Peyer's patch (tissue), 4 donors: ENCODE measurements around the gene CCNJL. TPM values are rescaled to one million over a fixed set of nuclear protein-coding genes. Genes with fewer than 3 reads are reported as not detected.

Experiments used
- DNase-seq, 3 donors: peaks; one replicate each; pipeline ENCODE4 v3.0.0-alpha.2; 2017 to 2019
- H3K27ac ChIP-seq, 4 donors: fragments of 200-600 bp; sonication (generic); one replicate each; pipeline ENCODE4 v1.5.1; 2016 to 2019
- H3K27me3 ChIP-seq, 2 donors: fragments of 200-600 bp; sonication (generic); one replicate each; pipeline ENCODE4 v1.5.1; 2019
- H3K36me3 ChIP-seq, 3 donors: fragments of 200-600 bp; sonication (generic); one replicate each; pipeline ENCODE4 v1.5.1; 2016 to 2019
- H3K4me1 ChIP-seq, 4 donors: fragments of 200-600 bp; sonication (generic); one replicate each; pipeline ENCODE4 v1.5.1; 2016 to 2019
- H3K4me3 ChIP-seq, 4 donors: fragments of 200-600 bp; sonication (generic); 1 replicate in 3 of 4; 2 replicates in 1 of 4; pipeline ENCODE4 v1.5.1; 2016 to 2019; ENCODE audit warnings: mild to moderate bottlenecking in 1 of 4
- H3K9me3 ChIP-seq, 4 donors: fragments of 200-600 bp; sonication (generic); one replicate each; pipeline ENCODE4 v1.5.1; 2016 to 2019; ENCODE audit warnings: mild to moderate bottlenecking in 1 of 4
- POLR2A ChIP-seq, 2 donors: fragments of 450-650 bp; IDR thresholded peaks; one replicate each; pipeline ENCODE4 v1.5.1; 2017; ENCODE audit warnings: antibody characterized with exemption in 2 of 2, mild to moderate bottlenecking in 2 of 2, moderate library complexity in 2 of 2
- total RNA-seq, 4 donors: library from RNA; depleted of rRNA; stranded (reverse); fragments of >200 nt; gene quantifications; one replicate each; pipeline ENCODE4 v1.1.0, GENCODE V29; 2016
- TF ChIP-seq, protein P1 (sequence below), 6 experiments: fragments of 450-650 bp in 4 of 6; fragments of 200-600 bp in 2 of 6; sonication (generic) in 1 of 6; IDR thresholded peaks; one replicate each; pipeline ENCODE4 v1.5.1; 2017 to 2019; ENCODE audit warnings: antibody characterized with exemption in 6 of 6, mild to moderate bottlenecking in 3 of 6, moderate library complexity in 1 of 6

CCNJL gene
- total RNA-seq, 4 donors from 2014 or later: 6.9 to 15.1 (median 12.6) TPM

DNA sequence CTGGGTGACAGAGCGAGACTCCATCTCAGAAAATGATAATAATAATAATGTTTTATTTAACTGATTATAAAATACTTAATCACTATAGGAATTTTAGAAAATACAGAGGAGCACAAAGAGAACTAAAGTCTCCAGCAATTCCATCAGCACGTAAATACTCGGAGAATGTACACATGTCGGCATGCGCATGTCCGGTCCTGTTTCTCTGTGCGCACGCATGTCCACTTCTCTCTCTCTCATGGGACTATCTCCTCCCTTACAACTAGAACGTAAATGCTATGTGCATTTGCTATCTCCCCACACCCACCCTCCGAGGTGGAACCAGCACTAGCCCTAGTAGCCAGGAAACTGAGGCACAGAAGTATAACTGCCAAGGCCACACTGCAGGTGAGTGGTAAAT lies 19.0 kb downstream of the CCNJL start:
- no peak for DNase-seq
- Histone ChIP-seq H3K36me3 (no peaks in the 10 kb centered on the region), H3K9me3 (no peaks in the 10 kb centered on the region), H3K4me1 (no peaks in the 10 kb centered on the region), H3K27me3 (no peaks in the 10 kb centered on the region), H3K27ac (peak overlapping the region in 1 of 4 donors; percentile 15), H3K4me3 (no peak overlapping the region)
- TF ChIP-seq, protein P1, sequence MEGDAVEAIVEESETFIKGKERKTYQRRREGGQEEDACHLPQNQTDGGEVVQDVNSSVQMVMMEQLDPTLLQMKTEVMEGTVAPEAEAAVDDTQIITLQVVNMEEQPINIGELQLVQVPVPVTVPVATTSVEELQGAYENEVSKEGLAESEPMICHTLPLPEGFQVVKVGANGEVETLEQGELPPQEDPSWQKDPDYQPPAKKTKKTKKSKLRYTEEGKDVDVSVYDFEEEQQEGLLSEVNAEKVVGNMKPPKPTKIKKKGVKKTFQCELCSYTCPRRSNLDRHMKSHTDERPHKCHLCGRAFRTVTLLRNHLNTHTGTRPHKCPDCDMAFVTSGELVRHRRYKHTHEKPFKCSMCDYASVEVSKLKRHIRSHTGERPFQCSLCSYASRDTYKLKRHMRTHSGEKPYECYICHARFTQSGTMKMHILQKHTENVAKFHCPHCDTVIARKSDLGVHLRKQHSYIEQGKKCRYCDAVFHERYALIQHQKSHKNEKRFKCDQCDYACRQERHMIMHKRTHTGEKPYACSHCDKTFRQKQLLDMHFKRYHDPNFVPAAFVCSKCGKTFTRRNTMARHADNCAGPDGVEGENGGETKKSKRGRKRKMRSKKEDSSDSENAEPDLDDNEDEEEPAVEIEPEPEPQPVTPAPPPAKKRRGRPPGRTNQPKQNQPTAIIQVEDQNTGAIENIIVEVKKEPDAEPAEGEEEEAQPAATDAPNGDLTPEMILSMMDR (IDR thresholded peaks at IDR 0.05): no peak
- TF ChIP-seq POLR2A (IDR thresholded peaks at IDR 0.05): no peak

DNA sequence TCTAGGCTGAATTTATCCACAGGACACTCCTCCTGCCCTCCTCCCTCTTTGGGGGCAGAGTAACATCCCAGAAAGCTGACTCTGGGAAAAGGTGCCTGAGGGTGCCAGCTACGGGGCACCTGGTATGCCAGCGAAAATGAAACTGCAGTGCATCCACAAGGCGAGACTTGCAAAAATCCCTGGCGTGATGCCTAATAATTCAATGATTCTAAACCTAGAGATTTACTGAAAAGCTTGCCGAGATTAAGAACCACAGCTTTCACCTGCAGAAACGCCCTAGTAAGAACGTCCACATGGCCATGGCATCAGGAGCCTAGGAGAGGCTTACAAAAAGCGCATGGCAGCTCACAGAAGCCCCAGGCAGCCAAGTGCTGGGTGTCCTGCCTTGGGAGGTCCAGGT lies 20.9 kb downstream of the CCNJL start:
- no peak overlapping the region for H3K4me3 ChIP-seq
- H3K36me3 ChIP-seq: no peaks in the 10 kb centered on the region
- H3K4me1 ChIP-seq: peaks cover 0 to 11% (median 0%) of the 10 kb centered on the region in 4 donors
- DNase-seq: no peak
- no peaks in the 10 kb centered on the region for H3K9me3 ChIP-seq
- H3K27me3 ChIP-seq: no peaks in the 10 kb centered on the region
- H3K27ac ChIP-seq: no peak overlapping the region
- no peak for TF ChIP-seq POLR2A (IDR thresholded peaks at IDR 0.05)
- TF ChIP-seq, protein P1 (IDR thresholded peaks at IDR 0.05): no peak

GRCh38 chr5:160290751-160291150 lies 21.6 kb downstream of the CCNJL start:
- TF ChIP-seq, protein P1 (IDR thresholded peaks at IDR 0.05): no peak
- no peak for TF ChIP-seq POLR2A (IDR thresholded peaks at IDR 0.05)
- H3K27ac ChIP-seq: no peak overlapping the region
- H3K9me3 ChIP-seq: no peaks in the 10 kb centered on the region
- no peak for DNase-seq
- H3K4me1 ChIP-seq: peaks cover 0 to 11% (median 0%) of the 10 kb centered on the region in 4 donors
- H3K4me3 ChIP-seq: no peak overlapping the region
- H3K36me3 ChIP-seq: no peaks in the 10 kb centered on the region
- H3K27me3 ChIP-seq: no peaks in the 10 kb centered on the region

DNA sequence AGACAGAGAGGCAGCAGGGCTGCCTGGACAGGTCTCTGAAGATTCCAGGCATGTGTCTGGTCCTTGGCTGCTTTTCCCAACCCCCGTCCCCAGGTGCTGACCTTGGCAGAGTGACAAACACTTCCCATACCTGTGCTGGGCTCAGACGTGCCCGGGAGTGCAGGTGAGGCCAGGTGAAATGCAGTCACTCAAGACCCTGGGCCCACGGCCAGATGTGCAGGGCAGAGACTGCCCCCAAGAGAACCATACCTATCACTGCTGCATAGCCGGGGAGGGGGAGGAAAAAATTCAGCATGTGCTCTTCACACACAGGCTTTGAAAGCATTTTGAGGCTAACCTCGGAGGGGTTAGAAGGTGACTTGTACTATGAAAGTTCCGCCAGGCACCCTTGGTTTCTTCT lies 22.6 kb downstream of the CCNJL start:
- Histone ChIP-seq H3K36me3 (no peaks in the 10 kb centered on the region), H3K4me1 (peaks cover 0 to 14% (median 0%) of the 10 kb centered on the region in 4 donors), H3K4me3 (no peak overlapping the region), H3K9me3 (no peaks in the 10 kb centered on the region), H3K27me3 (no peaks in the 10 kb centered on the region), H3K27ac (no peak overlapping the region)
- TF ChIP-seq, protein P1 (IDR thresholded peaks at IDR 0.05): no peak
- no peak for TF ChIP-seq POLR2A (IDR thresholded peaks at IDR 0.05)
- DNase-seq: no peak

DNA sequence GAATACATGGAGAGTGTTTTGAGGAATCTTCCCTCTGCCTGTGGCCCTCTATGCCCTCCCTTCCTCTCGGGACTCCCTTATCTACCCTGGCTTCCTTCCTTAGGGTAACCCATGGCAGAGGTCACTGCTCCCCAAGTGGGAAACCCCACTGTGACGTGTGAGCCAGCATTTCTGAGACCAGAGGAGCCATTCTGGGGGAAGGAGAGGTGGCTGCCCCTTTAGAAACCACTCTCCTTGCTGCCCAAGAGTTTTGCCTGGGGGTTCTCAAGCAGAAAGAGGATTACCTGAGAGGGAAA lies 23.1 kb downstream of the CCNJL start:
- H3K4me1 ChIP-seq: peaks cover 0 to 18% (median 0%) of the 10 kb centered on the region in 4 donors
- no peaks in the 10 kb centered on the region for H3K36me3 ChIP-seq
- no peaks in the 10 kb centered on the region for H3K27me3 ChIP-seq
- H3K27ac ChIP-seq: no peak overlapping the region
- DNase-seq: no peak
- no peak for TF ChIP-seq POLR2A (IDR thresholded peaks at IDR 0.05)
- TF ChIP-seq, protein P1 (IDR thresholded peaks at IDR 0.05): no peak
- H3K9me3 ChIP-seq: no peaks in the 10 kb centered on the region
- H3K4me3 ChIP-seq: no peak overlapping the region
